Fibroblast of pulmonary artery (primary cell): Measurements from ENCODE around the gene ADPRH.
A peak's percentile ranks its signal among the peaks of the same experiment; 100 is the strongest.

Experiments
- DNase-seq: peaks from one replicate; pipeline ENCODE4 v3.0.0-alpha.2; 2010; ENCODE audit warnings: low read depth
- H3K4me3 ChIP-seq: replicated peaks from 2 replicates; pipeline ENCODE4 v1.5.1; 2011; ENCODE audit warnings: low read depth, mild to moderate bottlenecking, control low read depth, low read length, moderate library complexity
- TF ChIP-seq, protein P1 (sequence below): IDR thresholded peaks from 2 replicates; pipeline ENCODE4 v1.5.1; 2011; ENCODE audit warnings: mild to moderate bottlenecking, control low read depth, low read length, inconsistent platforms; ENCODE audit errors: missing control alignments

ADPRH gene

GRCh38 chr3:119632216-119632615 lies 52.9 kb downstream of the ADPRH start:
- TF ChIP-seq, protein P1, sequence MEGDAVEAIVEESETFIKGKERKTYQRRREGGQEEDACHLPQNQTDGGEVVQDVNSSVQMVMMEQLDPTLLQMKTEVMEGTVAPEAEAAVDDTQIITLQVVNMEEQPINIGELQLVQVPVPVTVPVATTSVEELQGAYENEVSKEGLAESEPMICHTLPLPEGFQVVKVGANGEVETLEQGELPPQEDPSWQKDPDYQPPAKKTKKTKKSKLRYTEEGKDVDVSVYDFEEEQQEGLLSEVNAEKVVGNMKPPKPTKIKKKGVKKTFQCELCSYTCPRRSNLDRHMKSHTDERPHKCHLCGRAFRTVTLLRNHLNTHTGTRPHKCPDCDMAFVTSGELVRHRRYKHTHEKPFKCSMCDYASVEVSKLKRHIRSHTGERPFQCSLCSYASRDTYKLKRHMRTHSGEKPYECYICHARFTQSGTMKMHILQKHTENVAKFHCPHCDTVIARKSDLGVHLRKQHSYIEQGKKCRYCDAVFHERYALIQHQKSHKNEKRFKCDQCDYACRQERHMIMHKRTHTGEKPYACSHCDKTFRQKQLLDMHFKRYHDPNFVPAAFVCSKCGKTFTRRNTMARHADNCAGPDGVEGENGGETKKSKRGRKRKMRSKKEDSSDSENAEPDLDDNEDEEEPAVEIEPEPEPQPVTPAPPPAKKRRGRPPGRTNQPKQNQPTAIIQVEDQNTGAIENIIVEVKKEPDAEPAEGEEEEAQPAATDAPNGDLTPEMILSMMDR, result no peak
- no peak for DNase-seq

DNA sequence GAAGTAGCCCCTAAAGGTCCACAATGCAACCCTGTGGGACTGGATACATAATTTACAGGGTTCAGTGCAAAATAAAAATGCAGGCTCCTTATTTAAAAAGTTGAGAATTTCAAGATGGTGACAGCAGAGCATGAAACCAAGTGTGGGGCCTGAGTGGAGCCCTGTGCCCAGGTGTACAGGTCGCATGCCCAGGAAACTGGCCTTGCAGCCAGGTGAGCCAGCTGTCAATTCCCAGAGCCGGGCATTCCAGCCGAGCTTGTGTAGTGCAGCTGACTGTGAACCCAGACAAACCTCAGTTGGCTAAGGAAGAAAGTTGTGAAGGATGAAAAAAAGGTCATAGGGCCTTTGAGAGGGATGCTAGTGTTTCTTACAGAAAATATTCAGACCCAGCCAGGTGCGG lies 53.5 kb downstream of the ADPRH start:
- TF ChIP-seq, protein P1, result no peak
- no peak for DNase-seq
- no peak overlapping the region for H3K4me3 ChIP-seq

More at GRCh38 chr3:119632216-119632615, 52.9 kb downstream of the ADPRH start:
- H3K4me3 ChIP-seq, result no peak overlapping the region

DNA sequence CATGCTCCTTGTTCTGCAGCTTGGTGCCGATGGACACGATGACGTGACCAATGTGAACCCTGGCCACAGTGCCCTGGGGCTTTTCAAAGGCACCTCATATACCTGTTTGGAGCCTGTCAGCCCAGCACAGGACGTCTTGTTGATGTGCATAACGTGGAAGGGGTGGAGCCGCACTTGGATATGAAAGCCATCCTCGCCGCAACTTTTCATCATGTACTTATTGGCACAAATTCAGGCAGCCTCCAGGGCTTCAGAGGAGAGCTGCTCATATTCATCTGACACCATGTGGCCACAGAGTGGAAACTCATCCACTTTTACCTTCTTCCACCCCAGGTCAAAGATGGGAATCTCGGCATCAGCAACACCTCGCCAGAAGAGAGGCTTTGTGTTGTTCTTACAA lies 56.4 kb downstream of the ADPRH start:
- H3K4me3 ChIP-seq, result no peak overlapping the region
- DNase-seq, result no peak
- TF ChIP-seq, protein P1, result no peak

GRCh38 chr3:119636249-119636648 lies 57.0 kb downstream of the ADPRH start:
- DNase-seq, result peak; percentile 51
- TF ChIP-seq, protein P1, result no peak
- no peak overlapping the region for H3K4me3 ChIP-seq

DNA sequence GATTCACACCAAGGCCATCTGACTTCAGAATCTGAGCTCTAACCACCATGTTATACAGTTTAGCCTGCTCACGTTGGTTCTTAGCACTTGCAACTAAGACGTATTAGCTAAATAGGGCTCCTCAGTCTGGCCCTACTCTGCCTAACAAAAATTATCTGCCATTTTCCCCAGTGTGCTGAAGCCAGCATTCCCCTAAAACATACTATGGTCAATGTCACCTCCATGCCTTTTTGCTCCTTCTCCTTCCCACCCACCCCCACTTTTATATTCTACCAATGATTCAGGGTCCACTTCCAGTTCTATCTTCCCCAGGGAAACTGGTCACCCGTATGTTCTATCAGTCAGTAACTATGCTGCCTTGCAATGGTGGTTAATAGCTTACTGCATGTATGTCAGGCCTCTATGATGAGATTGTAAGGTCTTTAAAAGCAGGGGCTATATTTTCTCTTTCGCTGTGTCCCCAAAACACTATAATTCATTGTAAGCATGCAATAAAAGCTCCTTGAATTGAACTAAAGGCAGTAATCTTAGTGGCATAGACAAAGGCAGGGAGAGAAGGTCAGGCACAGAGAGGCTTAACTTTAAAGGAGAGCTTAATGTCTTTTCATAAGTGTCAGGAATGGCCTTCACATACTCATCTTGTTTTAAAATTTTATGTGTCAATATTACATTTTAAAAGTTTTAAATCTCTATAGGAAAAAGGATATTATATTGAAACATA lies 57.8 kb downstream of the ADPRH start:
- no peak overlapping the region for H3K4me3 ChIP-seq
- DNase-seq, result no peak
- TF ChIP-seq, protein P1, result no peak

- TF ChIP-seq, protein P1, result no peak
- H3K4me3 ChIP-seq, result no peak overlapping the region
These were observed 58.6 kb downstream of the ADPRH start for GRCh38 chr3:119637679-119638477.

More at GRCh38 chr3:119637679-119638477, 58.6 kb downstream of the ADPRH start:
- DNase-seq, result peak; percentile 88
